Mesenchymal stem cell (in vitro differentiated cells and primary cell): ENCODE results near the gene AGAP2.
A peak's percentile ranks its signal among the peaks of the same experiment; 100 is the strongest.

ENCODE experiments used
- DNase-seq: peaks from one replicate; pipeline ENCODE4 v3.0.0-alpha.2; 2013
- H2AFZ ChIP-seq: one replicate; pipeline ENCODE4 v1.6.1; 2013; ENCODE audit warnings: low read depth, mild to moderate bottlenecking, control low read depth, inconsistent platforms, low read length, moderate library complexity
- H2AK5ac ChIP-seq: 2 replicates; pipeline ENCODE4 v1.6.1; 2013; ENCODE audit warnings: low read length, moderate library complexity, mild to moderate bottlenecking, inconsistent platforms; ENCODE audit not compliant: severe bottlenecking
- H2BK120ac ChIP-seq: one replicate; pipeline ENCODE4 v1.6.1; 2013; ENCODE audit warnings: low read depth, mild to moderate bottlenecking, inconsistent platforms, low read length, moderate library complexity
- H2BK12ac ChIP-seq, 2 experiments: one replicate each; pipeline ENCODE4 v1.6.1; 2013; ENCODE audit warnings: inconsistent platforms in 2 of 2, low read length in 2 of 2, mild to moderate bottlenecking in 2 of 2, moderate library complexity in 2 of 2, control low read depth in 1 of 2
- H2BK15ac ChIP-seq: one replicate; pipeline ENCODE4 v1.6.1; 2013; ENCODE audit warnings: mild to moderate bottlenecking, low read depth, inconsistent platforms; ENCODE audit not compliant: poor library complexity, severe bottlenecking
- H2BK5ac ChIP-seq: 2 replicates; pipeline ENCODE4 v1.6.1; 2013; ENCODE audit warnings: low read depth, mild to moderate bottlenecking, low read length, control low read depth, inconsistent platforms; ENCODE audit not compliant: poor library complexity, severe bottlenecking
- H3K14ac ChIP-seq, 2 experiments: one replicate each; pipeline ENCODE4 v1.6.1; 2013; ENCODE audit warnings: inconsistent platforms in 2 of 2, low read length in 2 of 2, control low read depth in 1 of 2, mild to moderate bottlenecking in 1 of 2, moderate library complexity in 1 of 2
- H3K18ac ChIP-seq, 2 experiments: one replicate each; pipeline ENCODE4 v1.6.1; 2013; ENCODE audit warnings: inconsistent platforms in 2 of 2, low read length in 2 of 2, control low read depth in 1 of 2, low read depth in 1 of 2, mild to moderate bottlenecking in 1 of 2
- H3K23ac ChIP-seq, 2 experiments: one replicate each; pipeline ENCODE4 v1.6.1; 2013; ENCODE audit warnings: inconsistent platforms in 2 of 2, low read length in 2 of 2, mild to moderate bottlenecking in 2 of 2, moderate library complexity in 2 of 2, control low read depth in 1 of 2
- H3K27ac ChIP-seq: 2 replicates; pipeline ENCODE4 v1.5.1; 2013; ENCODE audit warnings: mild to moderate bottlenecking, moderate library complexity, low read length, control low read depth, inconsistent platforms; ENCODE audit not compliant: poor library complexity, severe bottlenecking
- H3K27me3 ChIP-seq, 2 experiments: 2 replicates each; pipeline versions ENCODE4 v1.6.1 to v1.7.0; 2013; ENCODE audit warnings: low read length in 2 of 2, mild to moderate bottlenecking in 2 of 2, moderate library complexity in 2 of 2, control low read depth in 1 of 2, inconsistent platforms in 1 of 2; ENCODE audit not compliant: control insufficient read depth in 1 of 2, insufficient read depth in 1 of 2
- H3K36me3 ChIP-seq, 2 experiments: 2 replicates each; pipeline versions ENCODE4 v1.6.1 to v1.7.0; 2013; ENCODE audit warnings: low read length in 2 of 2, control low read depth in 1 of 2, inconsistent platforms in 1 of 2, low read depth in 1 of 2, mild to moderate bottlenecking in 1 of 2; ENCODE audit not compliant: insufficient read depth in 2 of 2, control insufficient read depth in 1 of 2
- H3K4ac ChIP-seq, 2 experiments: one replicate each; pipeline ENCODE4 v1.6.1; 2013; ENCODE audit warnings: inconsistent platforms in 2 of 2, low read length in 2 of 2, mild to moderate bottlenecking in 2 of 2, moderate library complexity in 2 of 2, control low read depth in 1 of 2, low read depth in 1 of 2
- H3K4me1 ChIP-seq: 2 replicates; pipeline ENCODE4 v1.6.1; 2013; ENCODE audit warnings: low read depth, low read length, control low read depth; ENCODE audit not compliant: control insufficient read depth, insufficient read depth
- H3K4me2 ChIP-seq: 2 replicates; pipeline ENCODE4 v1.6.1; 2013; ENCODE audit warnings: low read length, mild to moderate bottlenecking, inconsistent platforms; ENCODE audit not compliant: poor library complexity, severe bottlenecking
- H3K4me3 ChIP-seq, 2 experiments: 2 replicates each; pipeline versions ENCODE4 v1.5.1 to v1.7.0; 2013; ENCODE audit warnings: low read length in 2 of 2, mild to moderate bottlenecking in 2 of 2, control low read depth in 1 of 2, low read depth in 1 of 2; ENCODE audit not compliant: insufficient read depth in 1 of 2
- H3K79me1 ChIP-seq: replicated peaks from 2 replicates; pipeline ENCODE4 v1.6.1; 2013; ENCODE audit warnings: mild to moderate bottlenecking, control low read depth, low read length, inconsistent platforms; ENCODE audit not compliant: poor library complexity, severe bottlenecking
- H3K9ac ChIP-seq: 2 replicates; pipeline ENCODE4 v1.7.0; 2013; ENCODE audit warnings: mild to moderate bottlenecking, low read length, moderate library complexity
- H3K9me3 ChIP-seq: 2 replicates; pipeline ENCODE4 v1.7.0; 2013; ENCODE audit warnings: mild to moderate bottlenecking, low read length; ENCODE audit not compliant: control insufficient read depth
- H4K8ac ChIP-seq: one replicate; pipeline ENCODE4 v1.6.1; 2013; ENCODE audit warnings: inconsistent platforms, mild to moderate bottlenecking, low read length, moderate library complexity
- H4K91ac ChIP-seq: one replicate; pipeline ENCODE4 v1.6.1; 2013; ENCODE audit warnings: mild to moderate bottlenecking, low read length, inconsistent platforms
- WGBS: methylation state at CpG from one replicate; pipeline ENCODE4 v1.1.7; 2013; ENCODE audit warnings: mixed read lengths; 5-methylcytosine and 5-hydroxymethylcytosine counted together

AGAP2 gene

GRCh38 chr12:57754411-57755193 lies 16.1 kb upstream of the AGAP2 start, which contains the start of gene MARCHF9:
MARCHF9 (plus strand) TSS chr12:57755103; CDS start chr12:57755529, 426 bp downstream.
- Histone ChIP-seq H3K4me2 (peak within 1 kb of the TSS; percentile 96), H3K9me3 (no peaks in the 10 kb centered on the region), H4K91ac (no peak within 1 kb of the TSS), H2BK12ac (no peak within 1 kb of the TSS), H3K9ac (peak within 1 kb of the TSS; percentile 32), H2BK5ac (no peak within 1 kb of the TSS), H3K36me3 (peaks cover 14 to 26% of the 10 kb centered on the region in 2 experiments), H3K4me3 (peak within 1 kb of the TSS; percentile 75), H4K8ac (no peak within 1 kb of the TSS), H2AK5ac (no peak within 1 kb of the TSS), H2BK120ac (no peak within 1 kb of the TSS), H3K4me1 (peaks cover 21% of the 10 kb centered on the region), H2BK15ac (no peak within 1 kb of the TSS), H3K4ac (peak within 1 kb of the TSS in 1 of 2 experiments; percentile 38), H2AFZ (peak within 1 kb of the TSS; percentile 44), H3K27ac (no peak within 1 kb of the TSS), H3K23ac (peak within 1 kb of the TSS in 1 of 2 experiments; percentile 70), H3K18ac (peak within 1 kb of the TSS; percentile 35 to 58), H3K14ac (no peak within 1 kb of the TSS), H3K79me1 (no peaks in the 10 kb centered on the region), H3K27me3 (peaks cover 11 to 23% of the 10 kb centered on the region in 2 experiments)
- no peak for DNase-seq
- WGBS = 4% methylated on average over 20 of the region's 41 CpGs

GRCh38 chr12:57753756-57754337 lies 15.3 kb upstream of the AGAP2 start:
- DNase-seq = no peak
- Histone ChIP-seq H3K23ac (no peak overlapping the region), H3K18ac (no peak overlapping the region), H3K9ac (no peak overlapping the region), H3K9me3 (no peaks in the 10 kb centered on the region), H3K14ac (no peak overlapping the region), H2BK5ac (no peak overlapping the region), H3K4me3 (no peak overlapping the region), H3K4me1 (peaks cover 21% of the 10 kb centered on the region), H3K79me1 (peaks cover 4% of the 10 kb centered on the region), H3K4me2 (no peak overlapping the region), H3K27me3 (peaks cover 11 to 23% of the 10 kb centered on the region in 2 experiments), H2AK5ac (no peak overlapping the region), H3K4ac (no peak overlapping the region), H3K36me3 (peaks cover 21 to 27% of the 10 kb centered on the region in 2 experiments), H2BK120ac (no peak overlapping the region), H2AFZ (no peak overlapping the region), H4K91ac (no peak overlapping the region), H4K8ac (no peak overlapping the region), H3K27ac (no peak overlapping the region), H2BK15ac (no peak overlapping the region), H2BK12ac (no peak overlapping the region)
- 22% methylated on average over 1 of the region's 1 CpG for WGBS

GRCh38 chr12:57752668-57753000 lies 14.1 kb upstream of the AGAP2 start:
- Histone ChIP-seq H3K18ac (peak overlapping the region; percentile 50 to 85), H3K4me2 (peak overlapping the region; percentile 76), H3K14ac (no peak overlapping the region)

More at GRCh38 chr12:57752668-57753000, 14.1 kb upstream of the AGAP2 start:
- H3K36me3 ChIP-seq = peaks cover 22 to 34% of the 10 kb centered on the region in 2 experiments
- no peak overlapping the region for H4K91ac ChIP-seq
- DNase-seq = no peak
- H3K9ac ChIP-seq = peak overlapping the region; percentile 50
- H3K9me3 ChIP-seq = no peaks in the 10 kb centered on the region
- peaks cover 11 to 23% of the 10 kb centered on the region in 2 experiments for H3K27me3 ChIP-seq
- H3K4ac ChIP-seq = no peak overlapping the region
- H2BK15ac ChIP-seq = no peak overlapping the region
- no peak overlapping the region for H2AFZ ChIP-seq
- H3K23ac ChIP-seq = no peak overlapping the region
- peak overlapping the region in 1 of 2 experiments; percentile 89 for H3K4me3 ChIP-seq
- H2BK5ac ChIP-seq = no peak overlapping the region
- 14% methylated on average over 3 of the region's 5 CpGs for WGBS
- H2AK5ac ChIP-seq = no peak overlapping the region
- peaks cover 9% of the 10 kb centered on the region for H3K79me1 ChIP-seq
- H2BK12ac ChIP-seq = no peak overlapping the region
- peak overlapping the region; percentile 40 for H3K27ac ChIP-seq
- peak overlapping the region; percentile 56 for H4K8ac ChIP-seq
- H3K4me1 ChIP-seq = peaks cover 21% of the 10 kb centered on the region
- H2BK120ac ChIP-seq = peak overlapping the region; percentile 74
